A549 (cell line): ENCODE measurements around the gene BRICD5. TPM values are rescaled to one million over a fixed set of nuclear protein-coding genes. Genes with fewer than 3 reads are reported as not detected.

Experiments used
- ATAC-seq, 2 experiments: fragments of 200-7000 bp in 1 of 2; fragments of >200 bp in 1 of 2; cut with Nextera tagmentation in 1 of 2; cut with Tn5 transposase in 1 of 2; 3 replicates each; pipeline versions ENCODE4 v1.8.0 to v1.9.1; 2018 to 2020; ENCODE audit warnings: mild to moderate bottlenecking in 1 of 2, moderate library complexity in 1 of 2
- CTCF ChIA-PET: fragments of 300-600 bp; sonication (Branson Sonifier 250); formaldehyde crosslinking; extraction: SDS; loops from one replicate; lab custom pipeline; 2021; ENCODE audit warnings: antibody characterized with exemption, inconsistent platforms; lab: Yijun Ruan, JAX
- POLR2A ChIA-PET: fragments of 350-600 bp; formaldehyde crosslinking; extraction: SDS; loops from one replicate; lab custom pipeline; 2021; ENCODE audit warnings: antibody characterized with exemption, inconsistent platforms; lab: Yijun Ruan, JAX
- DNase-seq, 2 experiments: peaks; one replicate each; pipeline versions ENCODE4 v3.0.0 to v3.0.0-alpha.2; 2011 to 2016; ENCODE audit warnings: low read depth in 1 of 2, low spot score in 1 of 2
- FAIRE-seq: peaks from 2 replicates; lab custom pipeline; 2011; peaks lifted over from hg19 to GRCh38; lab: Jason Lieb, UNC
- H3K27ac ChIP-seq, 2 experiments: fragments of >200 bp; sonication (Bioruptor Twin); formaldehyde crosslinking; 3 replicates each; pipeline ENCODE4 v1.5.1; 2016 to 2017
- H3K4me1 ChIP-seq: fragments of >200 bp; sonication (Bioruptor Twin); formaldehyde crosslinking; 3 replicates; pipeline ENCODE4 v1.6.1; 2016
- H3K4me2 ChIP-seq: fragments of >200 bp; sonication (Bioruptor Twin); formaldehyde crosslinking; 3 replicates; pipeline ENCODE4 v1.6.1; 2016
- H3K4me3 ChIP-seq: fragments of >200 bp; sonication (Bioruptor Twin); formaldehyde crosslinking; 3 replicates; pipeline ENCODE4 v1.5.1; 2016
- H3K9me3 ChIP-seq: fragments of >200 bp; sonication (Bioruptor Twin); formaldehyde crosslinking; 3 replicates; pipeline ENCODE4 v1.6.1; 2016
- BCL3 ChIP-seq: fragments of >200 bp; sonication (Bioruptor Twin); formaldehyde crosslinking; IDR thresholded peaks from 3 replicates; pipeline ENCODE4 v1.6.1; 2016
- BHLHE40 ChIP-seq: IDR thresholded peaks from 2 replicates; pipeline ENCODE4 v1.6.1; 2012; ENCODE audit warnings: low read depth, low read length, inconsistent platforms
- CBX2 ChIP-seq: fragments of 200-600 bp; sonication (generic); IDR thresholded peaks from 2 replicates; pipeline ENCODE4 v1.6.1; 2016; ENCODE audit warnings: low read depth, mild to moderate bottlenecking, borderline replicate concordance
- CEBPB ChIP-seq, 2 experiments: fragments of >200 bp in 1 of 2; sonication (Bioruptor Twin) in 1 of 2; formaldehyde crosslinking in 1 of 2; IDR thresholded peaks; 2 replicates each; pipeline ENCODE4 v1.6.1; 2012 to 2016
- CHD2 ChIP-seq: fragments of 150-350 bp; IDR thresholded peaks from 2 replicates; pipeline ENCODE4 v1.6.1; 2014; ENCODE audit warnings: low read length; ENCODE audit not compliant: partially characterized antibody
- E2F6 ChIP-seq: IDR thresholded peaks from 2 replicates; pipeline ENCODE4 v1.6.1; 2012; ENCODE audit warnings: low read depth, borderline replicate concordance
- FOSB ChIP-seq: fragments of 250-450 bp; sonication (Bioruptor Pico); IDR thresholded peaks from 2 replicates; pipeline ENCODE4 v1.5.0; 2020; ENCODE audit warnings: mild to moderate bottlenecking, moderate library complexity
- FOXS1 ChIP-seq: fragments of 250-450 bp; sonication (Bioruptor Pico); IDR thresholded peaks from 2 replicates; pipeline ENCODE4 v1.5.0; 2020; ENCODE audit warnings: mild to moderate bottlenecking, moderate library complexity
- HDAC2 ChIP-seq: fragments of 200-600 bp; sonication (generic); IDR thresholded peaks from 2 replicates; pipeline ENCODE4 v1.6.1; 2016
- HOXA7 ChIP-seq: fragments of 250-450 bp; sonication (Bioruptor Pico); IDR thresholded peaks from 2 replicates; pipeline ENCODE4 v1.5.0; 2020; ENCODE audit warnings: mild to moderate bottlenecking, moderate library complexity
- HOXB5 ChIP-seq: fragments of 250-450 bp; sonication (Bioruptor Pico); IDR thresholded peaks from 2 replicates; pipeline ENCODE4 v1.5.0; 2020; ENCODE audit warnings: mild to moderate bottlenecking, moderate library complexity
- MAFK ChIP-seq: fragments of 450-650 bp; IDR thresholded peaks from 2 replicates; pipeline ENCODE4 v1.6.1; 2014; ENCODE audit not compliant: partially characterized antibody
- MYC ChIP-seq: IDR thresholded peaks from 2 replicates; pipeline ENCODE4 v1.6.1; 2012; ENCODE audit warnings: mild to moderate bottlenecking, inconsistent platforms, low read length, improper control_type of control experiment, borderline replicate concordance
- NFE2L2 ChIP-seq: fragments of 150-350 bp; conservative IDR thresholded peaks from 2 replicates; pipeline ENCODE4 v1.6.1; 2014; ENCODE audit warnings: low read length
- NPAS2 ChIP-seq: fragments of 250-450 bp; sonication (Bioruptor Pico); IDR thresholded peaks from 2 replicates; pipeline ENCODE4 v1.8.0; 2022; ENCODE audit warnings: mild to moderate bottlenecking, moderate library complexity, borderline replicate concordance
- NR3C1 ChIP-seq: fragments of >200 bp; sonication (Bioruptor Twin); formaldehyde crosslinking; IDR thresholded peaks from 3 replicates; pipeline ENCODE4 v1.6.1; 2017
- PHF8 ChIP-seq: fragments of 200-600 bp; sonication (generic); IDR thresholded peaks from 2 replicates; pipeline ENCODE4 v1.6.1; 2016; ENCODE audit warnings: low read depth, mild to moderate bottlenecking, antibody characterized with exemption, moderate library complexity, borderline replicate concordance
- RARB ChIP-seq: fragments of 250-450 bp; sonication (Bioruptor Pico); IDR thresholded peaks from 2 replicates; pipeline ENCODE4 v1.8.0; 2021; ENCODE audit warnings: mild to moderate bottlenecking, moderate library complexity
- RCOR1 ChIP-seq: fragments of 150-350 bp; IDR thresholded peaks from 2 replicates; pipeline ENCODE4 v1.6.1; 2014; ENCODE audit warnings: antibody characterized with exemption, low read length, low read depth
- REST ChIP-seq: fragments of 200-600 bp; sonication (generic); IDR thresholded peaks from 2 replicates; pipeline ENCODE4 v1.6.1; 2016; ENCODE audit warnings: antibody characterized with exemption, mild to moderate bottlenecking, moderate library complexity
- SMC3 ChIP-seq: fragments of >200 bp; sonication (Bioruptor Twin); formaldehyde crosslinking; IDR thresholded peaks from 3 replicates; pipeline ENCODE4 v1.6.1; 2018; ENCODE audit warnings: inconsistent platforms
- TP53 ChIP-seq: fragments of 250-450 bp; sonication (Bioruptor Pico); IDR thresholded peaks from 2 replicates; pipeline ENCODE4 v1.5.0; 2021; ENCODE audit warnings: mild to moderate bottlenecking, moderate library complexity
- ZC3H11A ChIP-seq: fragments of 450-650 bp; IDR thresholded peaks from 2 replicates; pipeline ENCODE4 v1.6.1; 2014; ENCODE audit warnings: antibody characterized with exemption, mild to moderate bottlenecking
- ZSCAN20 ChIP-seq: fragments of 250-450 bp; sonication (Bioruptor Pico); IDR thresholded peaks from 2 replicates; pipeline ENCODE4 v1.8.0; 2022; ENCODE audit warnings: mild to moderate bottlenecking, moderate library complexity
- WGBS: methylation state at CpG from one replicate; pipeline ENCODE4 v1.1.6; 2017; ENCODE audit errors: missing lambda C conversion rate; 5-methylcytosine and 5-hydroxymethylcytosine counted together
- polyA plus RNA-seq, 4 experiments: library from polyadenylated mRNA; depleted of rRNA in 3 of 4; stranded (reverse); fragments of >200 nt; fragmentation: RNase III in 1 of 4; extraction: RNeasy Plus Mini Kit Qiagen cat#74134 plus additional on column Dnase treatment in 1 of 4; gene quantifications; 2 replicates in 3 of 4; 3 replicates in 1 of 4; pipeline ENCODE4 v1.2.3, GENCODE V29; 2011 to 2017
- TF ChIP-seq, protein P1 (sequence below): fragments of 450-650 bp; IDR thresholded peaks from 2 replicates; pipeline ENCODE4 v1.6.1; 2014; ENCODE audit warnings: antibody characterized with exemption

BRICD5 gene
- polyA plus RNA-seq, 2 of the 4 experiments (the other 2 are of a cell fraction), result 2.0 to 9.1 TPM

- Histone ChIP-seq H3K4me2 (no peak overlapping the region), H3K27ac (no peak overlapping the region), H3K4me1 (no peaks in the 10 kb centered on the region), H3K9me3 (no peaks in the 10 kb centered on the region), H3K4me3 (no peak overlapping the region)
- ATAC-seq, result no peak
- TF ChIP-seq MAFK (no peak), HDAC2 (no peak), NPAS2 (no peak), CEBPB (IDR thresholded peaks at IDR 0.05) (no peak), FOXS1 (no peak), REST (no peak), ZC3H11A (no peak), PHF8 (no peak), RCOR1 (no peak), SMC3 (no peak), FOSB (CRISPR knock-in tag) (no peak), BCL3 (no peak), CHD2 (no peak), CBX2 (no peak), RARB (no peak), HOXB5 (CRISPR knock-in tag) (no peak), BHLHE40 (no peak), ZSCAN20 (no peak)
- TF ChIP-seq, protein P1, sequence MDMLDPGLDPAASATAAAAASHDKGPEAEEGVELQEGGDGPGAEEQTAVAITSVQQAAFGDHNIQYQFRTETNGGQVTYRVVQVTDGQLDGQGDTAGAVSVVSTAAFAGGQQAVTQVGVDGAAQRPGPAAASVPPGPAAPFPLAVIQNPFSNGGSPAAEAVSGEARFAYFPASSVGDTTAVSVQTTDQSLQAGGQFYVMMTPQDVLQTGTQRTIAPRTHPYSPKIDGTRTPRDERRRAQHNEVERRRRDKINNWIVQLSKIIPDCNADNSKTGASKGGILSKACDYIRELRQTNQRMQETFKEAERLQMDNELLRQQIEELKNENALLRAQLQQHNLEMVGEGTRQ, result no peak
- WGBS, result 94% methylated on average over 14 of the region's 31 CpGs
- no peak for DNase-seq
- POLR2A ChIA-PET, result no interaction called here
- CTCF ChIA-PET, result no interaction called here
- FAIRE-seq, result no peak
Observed at GRCh38 chr16:2179576-2179975, 31.1 kb downstream of the BRICD5 start.

DNA sequence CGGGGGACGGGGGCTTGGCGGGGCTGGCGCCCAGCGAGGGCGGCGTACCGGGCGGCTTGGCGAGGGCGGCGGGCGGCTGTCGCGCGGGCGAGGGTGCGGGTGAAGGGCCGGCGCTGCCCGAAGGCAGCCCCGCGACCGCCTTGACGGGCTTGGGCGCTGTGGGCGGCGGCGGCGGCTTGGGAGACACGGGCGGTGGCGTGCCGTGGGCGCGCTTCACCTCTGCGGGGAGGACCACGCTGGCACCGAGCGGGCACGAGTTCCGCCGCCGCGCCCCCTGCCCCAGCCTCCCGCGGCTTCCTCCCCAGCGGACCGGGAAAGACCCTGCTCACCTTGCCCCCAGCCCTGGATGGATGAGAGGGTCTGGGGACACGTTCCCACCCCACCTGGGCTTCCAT, 31.6 kb downstream of the BRICD5 start:
- 96% methylated on average over 41 of the region's 50 CpGs for WGBS
- ChIA-PET POLR2A (no interaction called here), CTCF (no interaction called here)
- Histone ChIP-seq H3K4me3 (no peak overlapping the region), H3K27ac (no peak overlapping the region), H3K4me2 (no peak overlapping the region), H3K4me1 (no peaks in the 10 kb centered on the region), H3K9me3 (no peaks in the 10 kb centered on the region)
- no peak for FAIRE-seq
- no peak for TF ChIP-seq HOXA7
- no peak for TF ChIP-seq MAFK
- no peak for TF ChIP-seq NFE2L2
- no peak for TF ChIP-seq MYC
- TF ChIP-seq E2F6, result no peak
- no peak for TF ChIP-seq PHF8
- TF ChIP-seq TP53 (CRISPR knock-in tag), result no peak
- TF ChIP-seq NR3C1, result no peak
- no peak for ATAC-seq
- DNase-seq, result no peak
